ENCODE results near the gene AMDHD2.

GRCh38 chr16:2517954-2518605 is 2.1 kb upstream of the AMDHD2 start:
- TF ChIP-seq, protein P1, sequence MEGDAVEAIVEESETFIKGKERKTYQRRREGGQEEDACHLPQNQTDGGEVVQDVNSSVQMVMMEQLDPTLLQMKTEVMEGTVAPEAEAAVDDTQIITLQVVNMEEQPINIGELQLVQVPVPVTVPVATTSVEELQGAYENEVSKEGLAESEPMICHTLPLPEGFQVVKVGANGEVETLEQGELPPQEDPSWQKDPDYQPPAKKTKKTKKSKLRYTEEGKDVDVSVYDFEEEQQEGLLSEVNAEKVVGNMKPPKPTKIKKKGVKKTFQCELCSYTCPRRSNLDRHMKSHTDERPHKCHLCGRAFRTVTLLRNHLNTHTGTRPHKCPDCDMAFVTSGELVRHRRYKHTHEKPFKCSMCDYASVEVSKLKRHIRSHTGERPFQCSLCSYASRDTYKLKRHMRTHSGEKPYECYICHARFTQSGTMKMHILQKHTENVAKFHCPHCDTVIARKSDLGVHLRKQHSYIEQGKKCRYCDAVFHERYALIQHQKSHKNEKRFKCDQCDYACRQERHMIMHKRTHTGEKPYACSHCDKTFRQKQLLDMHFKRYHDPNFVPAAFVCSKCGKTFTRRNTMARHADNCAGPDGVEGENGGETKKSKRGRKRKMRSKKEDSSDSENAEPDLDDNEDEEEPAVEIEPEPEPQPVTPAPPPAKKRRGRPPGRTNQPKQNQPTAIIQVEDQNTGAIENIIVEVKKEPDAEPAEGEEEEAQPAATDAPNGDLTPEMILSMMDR (IDR thresholded peaks at IDR 0.05; ENCODE audit: low read depth, low read length): no peak
- TF ChIP-seq MAX (IDR thresholded peaks at IDR 0.05; ENCODE audit: low read depth, low read length) (no peak), POLR2A (IDR thresholded peaks at IDR 0.05; ENCODE audit: extremely low read depth, insufficient read length) (no peak), MYC (IDR thresholded peaks at IDR 0.05; ENCODE audit: low read depth, low read length) (no peak)
